ENCODE data around the gene AASDH.

GRCh38 chr4:56417396-56417795, 30.1 kb upstream of the AASDH start:
- TF ChIP-seq CTCF (IDR thresholded peaks at IDR 0.05; ENCODE audit: low read depth, low read length, missing input control), result no peak
- TF ChIP-seq NR2F2 (IDR thresholded peaks at IDR 0.05), result no peak
- no peak for TF ChIP-seq SP1 (IDR thresholded peaks at IDR 0.05)
- TF ChIP-seq REST (IDR thresholded peaks at IDR 0.05), result no peak
- TF ChIP-seq HNF4G (IDR thresholded peaks at IDR 0.05), result no peak
- no peak for TF ChIP-seq RAD21 (IDR thresholded peaks at IDR 0.05)
- no peak for TF ChIP-seq ZBTB33 (IDR thresholded peaks at IDR 0.05)
- TF ChIP-seq TAF1 (conservative IDR thresholded peaks at IDR 0.05), result no peak
- no peak for TF ChIP-seq GABPA (IDR thresholded peaks at IDR 0.05 in 1 of 2, conservative IDR thresholded peaks at IDR 0.05 in 1 of 2)
- no peak for TF ChIP-seq RXRA (IDR thresholded peaks at IDR 0.05)
- TF ChIP-seq ATF3 (IDR thresholded peaks at IDR 0.05), result no peak
